ENCODE data around the gene MS4A7.
"Not testable (repeated sequence)": the region's sequence is repeated elsewhere in the genome, so short reads cannot be mapped to it uniquely, and the experiment has no call there.

Gene MS4A7

GRCh38 chr11:60378354-60378753 lies at the start of gene MS4A7:
Gene MS4A7, plus strand, starts transcription at chr11:60378532. Its CDS starts 4,610 bp downstream, at chr11:60383142.
- no peak for DNase-seq (ENCODE audit: low read depth)

GRCh38 chr11:60332846-60333245 lies 45.5 kb upstream of the MS4A7 start:
- no peak for DNase-seq (ENCODE audit: low read depth)

GRCh38 chr11:60334005-60334620 lies 44.2 kb upstream of the MS4A7 start:
- DNase-seq (ENCODE audit: low read depth) = peak; percentile 44

- DNase-seq (ENCODE audit: low read depth) = no peak
Observed at GRCh38 chr11:60336767-60337391, 41.5 kb upstream of the MS4A7 start.

- DNase-seq (ENCODE audit: low read depth) = no peak
Observed at GRCh38 chr11:60338053-60338452, 40.3 kb upstream of the MS4A7 start.

- DNase-seq (ENCODE audit: low read depth) = no peak
Observed at GRCh38 chr11:60339356-60339755, 39.0 kb upstream of the MS4A7 start.

GRCh38 chr11:60343094-60343704 lies 35.1 kb upstream of the MS4A7 start:
- no peak for DNase-seq (ENCODE audit: low read depth)

GRCh38 chr11:60344146-60344545 lies 34.2 kb upstream of the MS4A7 start:
- no peak for DNase-seq (ENCODE audit: low read depth)

GRCh38 chr11:60345489-60345888 lies 32.8 kb upstream of the MS4A7 start:
- DNase-seq (ENCODE audit: low read depth) = no peak

- DNase-seq (ENCODE audit: low read depth) = no peak
Observed at GRCh38 chr11:60347084-60347797, 31.1 kb upstream of the MS4A7 start.

GRCh38 chr11:60348116-60348515 lies 30.2 kb upstream of the MS4A7 start:
- no peak for DNase-seq (ENCODE audit: low read depth)

GRCh38 chr11:60349990-60350389 lies 28.3 kb upstream of the MS4A7 start:
- no peak for DNase-seq (ENCODE audit: low read depth)

GRCh38 chr11:60357771-60358170 lies 20.6 kb upstream of the MS4A7 start:
- no peak for DNase-seq (ENCODE audit: low read depth)

GRCh38 chr11:60360621-60361020 lies 17.7 kb upstream of the MS4A7 start:
- no peak for DNase-seq (ENCODE audit: low read depth)

- DNase-seq (ENCODE audit: low read depth) = no peak
Observed at GRCh38 chr11:60362241-60362640, 16.1 kb upstream of the MS4A7 start.

- DNase-seq (ENCODE audit: low read depth) = peak; percentile 25
Observed at GRCh38 chr11:60363542-60364470, 14.5 kb upstream of the MS4A7 start.

- not testable (repeated sequence) for DNase-seq (ENCODE audit: low read depth)
Observed at GRCh38 chr11:60366262-60366904, 11.9 kb upstream of the MS4A7 start.

- DNase-seq (ENCODE audit: low read depth) = no peak
Observed at GRCh38 chr11:60367009-60367408, 11.3 kb upstream of the MS4A7 start.

GRCh38 chr11:60367896-60368295 lies 10.4 kb upstream of the MS4A7 start:
- no peak for DNase-seq (ENCODE audit: low read depth)

GRCh38 chr11:60370252-60370810 lies 8.0 kb upstream of the MS4A7 start:
- DNase-seq (ENCODE audit: low read depth) = no peak

GRCh38 chr11:60370811-60371298 lies 7.5 kb upstream of the MS4A7 start:
- no peak for DNase-seq (ENCODE audit: low read depth)

All from stimulated activated CD8-positive, alpha-beta memory T cell treated with anti-CD3 and anti-CD28 coated beads, Interleukin-15, amount 100 ng/mL, for 1 hour (primary cell).